SK-N-SH (cell line): ENCODE measurements around the gene SEC14L6. TPM values are rescaled to one million over a fixed set of nuclear protein-coding genes. Genes with fewer than 3 reads are reported as not detected.

Source experiments
- CTCF ChIA-PET: fragments of 300-600, 350-600 bp; formaldehyde crosslinking; extraction: SDS; loops from one replicate; lab custom pipeline; 2021; lab: Yijun Ruan, JAX
- POLR2A ChIA-PET: fragments of 350-600 bp; sonication (Branson Sonifier 250); formaldehyde crosslinking; extraction: SDS; loops from one replicate; lab custom pipeline; 2020; ENCODE audit warnings: antibody characterized with exemption, inconsistent platforms; lab: Yijun Ruan, JAX
- DNase-seq: peaks from one replicate; pipeline ENCODE4 v3.0.0; 2012
- H2AFZ ChIP-seq: fragments of 200-600 bp; sonication (generic); 2 replicates; pipeline ENCODE4 v1.8.1; 2016; ENCODE audit warnings: antibody characterized with exemption, mild to moderate bottlenecking, low read depth
- H3F3A ChIP-seq: fragments of 200-600 bp; sonication (generic); replicated peaks from 2 replicates; pipeline ENCODE3; 2016; ENCODE audit warnings: antibody characterized with exemption, mild to moderate bottlenecking; ENCODE audit not compliant: insufficient read depth
- H3K27ac ChIP-seq, 2 experiments: fragments of 200-500 bp in 1 of 2; fragments of 200-600 bp in 1 of 2; sonication (Bioruptor generic) in 1 of 2; sonication (generic), shearing (Covaris generic) in 1 of 2; 2 replicates each; pipeline versions ENCODE4 v1.5.1 to v1.6.1; 2014 to 2016; ENCODE audit warnings: low read depth in 2 of 2, inconsistent platforms in 1 of 2, low read length in 1 of 2, mild to moderate bottlenecking in 1 of 2, mixed read lengths in 1 of 2
- H3K27me3 ChIP-seq: fragments of 200-600 bp; sonication (generic), shearing (Covaris generic); 2 replicates; pipeline ENCODE4 v1.6.1; 2016; ENCODE audit warnings: mixed run types; ENCODE audit not compliant: insufficient read depth
- H3K36me3 ChIP-seq, 2 experiments: fragments of 200-500 bp in 1 of 2; fragments of 200-600 bp in 1 of 2; sonication (Bioruptor generic) in 1 of 2; sonication (generic) in 1 of 2; replicated peaks in 1 of 2; 2 replicates each; pipeline versions ENCODE3 to v1.5.1; 2014 to 2016; ENCODE audit warnings: low read length in 1 of 2, mild to moderate bottlenecking in 1 of 2; ENCODE audit not compliant: insufficient read depth in 2 of 2, control insufficient read depth in 1 of 2
- H3K4me1 ChIP-seq, 2 experiments: fragments of 200-500 bp in 1 of 2; fragments of 200-600 bp in 1 of 2; sonication (Bioruptor generic) in 1 of 2; sonication (generic), shearing (Covaris generic) in 1 of 2; 2 replicates each; pipeline versions ENCODE4 v1.5.1 to v1.6.1; 2014 to 2016; ENCODE audit warnings: low read depth in 1 of 2, low read length in 1 of 2, mixed run types in 1 of 2; ENCODE audit not compliant: insufficient read depth in 2 of 2, control insufficient read depth in 1 of 2
- H3K4me2 ChIP-seq: fragments of 200-600 bp; sonication (generic), shearing (Covaris generic); 2 replicates; pipeline ENCODE4 v1.6.1; 2017; ENCODE audit warnings: mixed run types
- H3K4me3 ChIP-seq, 2 experiments: fragments of 200-500 bp in 1 of 2; fragments of 200-600 bp in 1 of 2; sonication (Bioruptor generic) in 1 of 2; sonication (generic), shearing (Covaris generic) in 1 of 2; 2 replicates each; pipeline versions ENCODE4 v1.5.1 to v1.8.1; 2014 to 2016; ENCODE audit warnings: low read depth in 2 of 2, inconsistent platforms in 1 of 2, low read length in 1 of 2, mild to moderate bottlenecking in 1 of 2, mixed read lengths in 1 of 2, moderate library complexity in 1 of 2
- H3K79me2 ChIP-seq: fragments of 200-600 bp; sonication (generic); 2 replicates; pipeline ENCODE4 v1.8.1; 2017; ENCODE audit warnings: mild to moderate bottlenecking; ENCODE audit not compliant: insufficient read depth
- H3K9ac ChIP-seq: fragments of 200-600 bp; sonication (generic); 2 replicates; pipeline ENCODE4 v1.6.1; 2017; ENCODE audit warnings: mixed run types
- H3K9me2 ChIP-seq: fragments of 200-600 bp; sonication (generic); 2 replicates; pipeline ENCODE4 v1.6.1; 2017; ENCODE audit warnings: mixed run types
- H3K9me3 ChIP-seq: fragments of 200-600 bp; sonication (generic); 2 replicates; pipeline ENCODE4 v1.6.1; 2017; ENCODE audit warnings: mixed run types, mild to moderate bottlenecking, moderate library complexity
- H4K20me1 ChIP-seq: fragments of 200-600 bp; sonication (generic); 2 replicates; pipeline ENCODE4 v1.6.1; 2017; ENCODE audit warnings: mild to moderate bottlenecking, mixed run types; ENCODE audit not compliant: insufficient read depth
- CTCF ChIP-seq: fragments of 200-600 bp; sonication (generic); IDR thresholded peaks from 2 replicates; pipeline ENCODE4 v1.6.1; 2017; ENCODE audit warnings: antibody characterized with exemption, mild to moderate bottlenecking, moderate library complexity
- EZH2phosphoT487 ChIP-seq: fragments of 200-600 bp; sonication (generic); IDR thresholded peaks from 2 replicates; pipeline ENCODE4 v1.6.1; 2017; ENCODE audit warnings: low read depth, mixed run types, mild to moderate bottlenecking, antibody characterized with exemption, moderate library complexity, borderline replicate concordance
- FOSL2 ChIP-seq: IDR thresholded peaks from 2 replicates; pipeline ENCODE4 v1.4.0; 2012; ENCODE audit warnings: low read depth, mild to moderate bottlenecking, moderate library complexity, borderline replicate concordance
- FOXJ3 ChIP-seq: sonication (generic); formaldehyde crosslinking; IDR thresholded peaks from 2 replicates; pipeline ENCODE4 v1.5.1; 2020; ENCODE audit warnings: mild to moderate bottlenecking, missing genetic modification reagents
- FOXM1 ChIP-seq: IDR thresholded peaks from 2 replicates; pipeline ENCODE4 v1.4.0; 2012; ENCODE audit warnings: low read depth, mild to moderate bottlenecking
- GABPA ChIP-seq: IDR thresholded peaks from 2 replicates; pipeline ENCODE4 v1.4.0; 2012; ENCODE audit warnings: low read depth, mild to moderate bottlenecking
- MEF2A ChIP-seq: IDR thresholded peaks from 2 replicates; pipeline ENCODE4 v1.4.0; 2012; ENCODE audit warnings: low read depth, borderline replicate concordance
- MXI1 ChIP-seq: IDR thresholded peaks from 2 replicates; pipeline ENCODE4 v1.6.1; 2012; ENCODE audit warnings: mild to moderate bottlenecking, low read depth, low read length, improper control_type of control experiment
- RAD21 ChIP-seq: IDR thresholded peaks from 2 replicates; pipeline ENCODE4 v1.6.1; 2012; ENCODE audit warnings: mild to moderate bottlenecking, low read length
- REST ChIP-seq: IDR thresholded peaks from 2 replicates; pipeline ENCODE4 v1.6.1; 2012; ENCODE audit warnings: mild to moderate bottlenecking, low read depth, low read length, moderate library complexity
- SIN3A ChIP-seq: IDR thresholded peaks from 2 replicates; pipeline ENCODE4 v1.6.1; 2012; ENCODE audit warnings: low read depth, mild to moderate bottlenecking, low read length, moderate library complexity, borderline replicate concordance
- USF2 ChIP-seq: fragments of 150-350 bp; IDR thresholded peaks from 2 replicates; pipeline ENCODE4 v1.6.1; 2017; ENCODE audit warnings: antibody characterized with exemption, low read length, low read depth, borderline replicate concordance
- ZBTB33 ChIP-seq: IDR thresholded peaks from 2 replicates; pipeline ENCODE4 v1.4.0; 2012; ENCODE audit warnings: low read depth, borderline replicate concordance
- WGBS: methylation state at CpG from one replicate; pipeline ENCODE4 v1.1.6; 2017; ENCODE audit warnings: low lambda C conversion rate; 5-methylcytosine and 5-hydroxymethylcytosine counted together
- polyA plus RNA-seq, 3 experiments: library from polyadenylated mRNA; depleted of rRNA; stranded (reverse); fragments of >200 nt; gene quantifications; 2 replicates each; pipeline ENCODE4 v1.2.3, GENCODE V29; 2012

The SEC14L6 gene
- polyA plus RNA-seq, 1 of the 3 experiments (the other 2 are of a cell fraction): not detected

GRCh38 chr22:30485362-30485988 lies 61.1 kb downstream of the SEC14L6 start (continued):
- no peak for TF ChIP-seq ZBTB33

- ChIA-PET CTCF (interaction anchor here (2.3 to 3.7 kb wide), 3 partner anchors 10 to 92 kb away, joined by 10 to 28 read pairs (median 14); partner anchors contain the start of gene SEC14L3), POLR2A (no interaction called here)
- no peak for DNase-seq
Measured at GRCh38 chr22:30483169-30483568, 63.4 kb downstream of the SEC14L6 start.

More at GRCh38 chr22:30483169-30483568, 63.4 kb downstream of the SEC14L6 start:
- no peak overlapping the region for H3K4me2 ChIP-seq
- no peak overlapping the region for H3K9ac ChIP-seq
- peaks cover 7% of the 10 kb centered on the region; the same call in 1 of the 2 replicates for H3K27me3 ChIP-seq
- no peaks in the 10 kb centered on the region for H3F3A ChIP-seq
- H3K4me3 ChIP-seq: no peak overlapping the region
- H4K20me1 ChIP-seq: no peaks in the 10 kb centered on the region
- no peak overlapping the region for H2AFZ ChIP-seq
- WGBS: 72% methylated on average over 1 of the region's 1 CpG
- TF ChIP-seq FOXJ3 (CRISPR knock-in tag): no peak
- TF ChIP-seq MXI1: no peak
- TF ChIP-seq USF2: no peak
- TF ChIP-seq MEF2A: no peak
- no peak for TF ChIP-seq RAD21
- no peak for TF ChIP-seq FOXM1
- no peak for TF ChIP-seq CTCF
- no peak for TF ChIP-seq SIN3A
- no peak for TF ChIP-seq GABPA
- no peak for TF ChIP-seq REST
- TF ChIP-seq EZH2phosphoT487: no peak
- TF ChIP-seq FOSL2: no peak
- no peaks in the 10 kb centered on the region for H3K9me2 ChIP-seq
- H3K79me2 ChIP-seq: no peaks in the 10 kb centered on the region
- H3K4me1 ChIP-seq: no peaks in the 10 kb centered on the region
- H3K36me3 ChIP-seq: no peaks in the 10 kb centered on the region
- H3K27ac ChIP-seq: no peak overlapping the region
- H3K9me3 ChIP-seq: no peaks in the 10 kb centered on the region
